RPMI8226 (cell line): ENCODE results near the gene KCNJ10.
A peak's percentile ranks its signal among the peaks of the same experiment; 100 is the strongest.
"Not testable (repeated sequence)": the region's sequence is repeated elsewhere in the genome, so short reads cannot be mapped to it uniquely, and the experiment has no call there.

Experiments
- DNase-seq: peaks from one replicate; pipeline ENCODE4 v3.0.0-alpha.2; 2015

KCNJ10 gene

DNA sequence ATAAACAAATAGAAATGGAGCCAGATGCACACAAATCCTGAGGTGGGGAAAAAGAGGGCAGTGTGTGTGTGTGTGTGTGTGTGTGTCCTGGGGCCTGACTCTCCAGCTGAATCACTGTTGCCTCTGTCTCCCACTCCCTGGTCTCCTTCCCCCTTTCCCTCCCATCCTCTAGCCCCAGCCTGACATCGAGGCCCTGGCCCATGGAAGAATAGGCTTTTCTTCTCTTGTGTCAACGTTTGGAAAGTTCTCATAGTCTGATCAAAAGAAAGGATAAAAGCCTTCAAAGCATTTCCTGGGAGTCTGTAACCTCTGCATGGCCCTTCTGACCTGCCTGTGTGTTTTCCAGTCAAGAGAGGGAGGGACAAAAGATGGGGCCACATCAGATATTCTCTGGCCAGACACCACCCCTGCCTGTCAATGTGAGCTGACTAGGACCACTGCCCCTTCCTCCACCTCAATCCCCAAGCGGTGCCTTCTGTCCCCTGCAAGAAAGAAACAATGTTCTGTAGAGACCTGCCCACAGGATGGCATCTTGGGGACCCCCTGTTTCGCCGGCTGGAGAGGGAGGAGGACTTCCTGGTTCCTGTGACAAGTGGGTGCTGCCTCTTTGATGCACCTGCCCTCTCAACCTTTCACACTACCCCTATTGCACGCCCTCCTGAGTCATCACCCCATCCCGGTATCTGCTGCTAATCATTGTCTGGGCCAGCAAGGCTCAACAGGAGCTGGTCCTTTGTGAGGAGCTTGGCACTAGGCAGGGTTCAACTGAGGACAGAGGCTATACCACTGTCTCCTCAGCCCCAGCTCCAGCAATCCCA, 16.2 kb downstream of the KCNJ10 start:
- DNase-seq = no peak

DNA sequence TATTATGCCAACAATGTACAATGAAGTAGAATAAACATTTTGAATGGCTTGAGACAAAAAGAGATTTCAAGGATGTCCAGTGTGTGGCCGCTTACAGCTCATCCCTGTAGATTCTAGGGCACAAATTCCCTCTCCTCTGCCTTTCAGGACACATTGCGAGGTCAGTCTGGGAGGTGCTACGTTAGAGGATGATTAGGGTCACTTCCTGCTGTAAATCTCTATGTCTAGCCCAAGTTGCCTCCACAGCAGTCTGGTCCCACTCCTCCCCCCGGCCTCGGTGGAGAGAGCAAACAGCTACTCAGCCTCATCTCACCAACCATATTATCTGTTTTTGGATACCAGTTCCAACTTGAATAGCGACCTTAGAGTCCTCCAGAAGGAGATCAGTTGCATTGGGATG, 17.0 kb downstream of the KCNJ10 start:
- no peak for DNase-seq

DNA sequence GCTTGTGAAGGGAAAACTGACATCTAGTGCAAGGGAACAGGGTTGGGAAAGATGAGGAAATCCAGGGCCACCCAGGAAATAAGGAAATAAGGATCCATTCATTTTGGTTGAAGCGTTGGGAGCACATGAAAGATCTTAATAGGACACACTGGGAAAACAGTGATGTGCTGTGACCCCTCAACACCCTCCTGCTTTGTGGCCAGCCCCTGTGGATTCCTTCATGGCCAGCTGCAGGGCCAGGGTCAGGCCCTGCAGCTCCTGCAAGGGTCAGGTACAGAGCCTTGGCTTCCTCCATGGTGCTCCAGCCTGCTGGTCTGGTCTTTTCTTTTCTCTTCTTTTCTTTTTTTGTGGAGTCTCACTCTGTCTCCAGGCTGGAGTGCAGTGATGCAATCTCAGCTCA, 19.3 kb downstream of the KCNJ10 start:
- DNase-seq = no peak

DNA sequence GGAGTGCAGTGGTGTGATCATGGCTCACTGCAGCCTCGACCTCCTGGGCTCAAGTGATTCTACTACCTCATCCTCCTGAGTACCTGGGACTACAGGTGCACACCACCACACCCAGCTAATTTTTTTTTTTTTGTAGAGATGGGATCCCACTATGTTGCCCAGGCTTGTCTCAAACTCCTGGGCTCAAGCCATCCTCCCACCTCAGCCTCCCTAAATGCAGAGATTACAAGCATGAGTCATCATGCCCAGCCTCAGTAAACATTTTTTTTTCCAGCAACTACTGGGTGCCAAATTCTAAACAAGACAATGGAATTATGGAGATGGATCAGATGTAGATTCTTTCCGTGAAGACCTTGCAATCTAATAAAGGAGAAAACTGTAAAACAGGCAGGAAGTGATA, 19.8 kb downstream of the KCNJ10 start:
- not testable (repeated sequence) for DNase-seq

DNA sequence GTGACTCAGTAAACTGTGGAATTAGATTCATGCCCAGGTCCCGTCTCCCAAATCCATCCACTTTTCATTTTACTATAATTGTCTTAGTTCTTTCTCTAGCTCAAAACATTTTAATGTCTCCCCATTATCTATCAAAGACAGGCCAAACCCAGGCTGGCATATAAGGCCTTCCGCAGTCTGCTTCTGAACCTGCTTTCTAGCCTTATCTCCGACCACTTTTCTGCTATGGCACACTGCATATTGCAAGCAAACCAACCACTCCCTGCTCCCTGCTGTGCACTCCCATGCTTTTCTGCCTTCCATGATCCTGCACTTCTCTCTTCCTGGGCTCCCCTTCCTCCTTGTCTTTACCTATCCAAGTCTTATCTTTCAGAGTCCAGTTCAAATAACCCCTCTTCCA, 20.9 kb downstream of the KCNJ10 start:
- no peak for DNase-seq

DNA sequence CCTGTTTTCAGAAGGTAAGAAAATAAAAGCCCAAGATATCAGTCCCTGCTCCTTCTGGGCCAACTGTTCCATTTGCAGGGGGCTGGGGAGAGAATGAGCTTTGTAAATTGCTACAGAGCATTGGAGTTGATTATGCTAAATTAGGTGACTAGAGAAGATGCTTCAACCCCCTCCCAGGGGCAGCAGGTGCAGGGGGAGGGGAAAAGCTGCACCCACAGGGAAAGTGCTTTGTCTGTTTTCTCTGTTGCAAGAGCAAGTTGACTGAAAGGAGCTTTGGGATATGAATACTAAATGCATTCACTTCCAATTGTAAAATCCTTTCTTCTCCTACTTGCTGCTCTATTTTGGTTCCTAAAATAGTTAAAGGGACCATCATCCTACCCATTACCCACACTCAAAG, 21.6 kb downstream of the KCNJ10 start:
- DNase-seq = no peak

DNA sequence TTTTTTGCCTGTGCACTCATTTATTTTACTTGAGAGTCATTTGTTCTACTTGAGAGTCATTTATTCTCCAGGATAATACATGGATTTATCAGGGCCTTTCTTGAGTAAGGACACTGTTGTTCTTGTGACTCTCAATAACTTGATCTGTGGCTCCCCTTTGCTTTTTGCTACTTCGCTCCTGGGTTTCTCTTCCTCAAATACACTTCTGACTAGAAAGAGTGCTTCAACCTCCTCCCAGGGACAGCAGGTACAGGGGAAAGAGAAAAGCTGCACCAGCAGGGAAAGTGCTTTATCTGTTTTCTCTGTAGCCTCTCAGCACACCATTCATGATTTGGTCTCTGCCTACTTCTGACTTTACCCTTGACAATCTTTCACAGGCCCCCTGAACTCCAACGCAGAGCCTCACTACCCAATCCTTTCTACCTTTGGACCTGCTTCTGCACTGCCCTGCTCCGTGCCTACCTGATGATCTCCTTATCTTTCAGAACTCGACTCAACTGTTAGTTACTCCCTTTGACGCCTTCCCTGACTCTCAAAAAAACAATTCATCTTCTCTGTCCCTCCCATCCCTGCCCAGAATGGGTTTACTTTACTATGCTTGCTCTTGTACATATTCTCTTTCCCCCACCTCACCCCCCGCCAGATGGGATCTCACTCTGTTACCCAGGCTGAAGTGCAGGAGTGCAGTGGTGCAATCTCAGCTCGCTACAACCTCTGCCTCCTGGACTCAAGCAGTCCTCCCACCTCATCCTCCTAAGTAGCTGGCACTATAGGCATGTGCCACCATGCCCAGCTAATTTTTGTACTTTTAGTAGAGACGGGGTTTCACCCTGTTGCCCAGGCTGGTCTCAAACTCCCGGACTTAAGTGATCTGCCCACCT, 22.6 kb downstream of the KCNJ10 start:
- DNase-seq = peak; percentile 70

DNA sequence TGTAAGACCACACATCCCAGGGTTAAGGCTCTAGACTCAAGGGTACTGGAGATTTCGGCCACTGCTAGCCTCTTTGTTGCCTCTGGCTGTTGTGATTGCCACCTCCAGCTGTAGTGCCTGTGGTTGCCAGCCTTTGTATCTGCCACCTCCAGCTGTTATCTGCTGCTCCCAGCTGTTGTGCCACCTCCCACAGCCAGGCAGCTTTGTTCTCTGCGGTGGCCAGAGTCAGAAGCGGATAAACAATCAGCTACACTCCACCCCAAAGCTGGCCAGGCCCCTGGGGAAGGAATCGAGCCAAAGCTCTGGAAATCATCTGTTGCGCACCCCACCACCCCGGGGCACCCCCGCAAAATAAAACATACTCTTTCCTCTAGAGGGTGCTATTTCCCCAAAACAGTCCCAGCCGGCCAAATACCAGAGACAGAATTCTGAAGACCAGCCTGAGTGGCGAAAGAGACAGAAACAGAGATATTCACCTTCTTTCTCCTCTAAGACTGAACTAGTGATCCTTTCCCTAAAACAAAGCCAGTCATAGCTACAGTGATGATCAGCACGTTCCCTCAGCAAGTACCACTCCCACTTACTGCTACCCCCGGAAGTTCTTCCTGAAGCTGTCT, 23.4 kb downstream of the KCNJ10 start:
- DNase-seq = peak; percentile 83

DNA sequence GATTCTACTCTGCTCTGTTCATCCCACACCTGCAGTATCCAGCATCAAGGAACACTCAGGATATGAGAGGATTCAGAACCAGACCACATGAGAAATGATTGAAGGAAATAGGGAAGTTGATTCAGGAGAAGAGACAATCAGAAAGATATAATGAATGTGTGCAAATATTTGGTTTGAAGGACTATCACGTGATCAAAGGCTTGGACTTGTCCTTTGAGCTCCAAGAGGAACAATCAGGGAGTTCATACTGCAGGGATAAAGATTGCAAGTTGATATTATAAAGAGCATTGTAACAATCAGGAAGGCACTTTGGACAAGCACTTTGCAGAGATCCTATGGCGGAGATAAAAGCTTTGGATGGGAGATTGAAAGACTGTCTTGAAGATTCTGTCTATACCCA, 24.3 kb downstream of the KCNJ10 start:
- no peak for DNase-seq

DNA sequence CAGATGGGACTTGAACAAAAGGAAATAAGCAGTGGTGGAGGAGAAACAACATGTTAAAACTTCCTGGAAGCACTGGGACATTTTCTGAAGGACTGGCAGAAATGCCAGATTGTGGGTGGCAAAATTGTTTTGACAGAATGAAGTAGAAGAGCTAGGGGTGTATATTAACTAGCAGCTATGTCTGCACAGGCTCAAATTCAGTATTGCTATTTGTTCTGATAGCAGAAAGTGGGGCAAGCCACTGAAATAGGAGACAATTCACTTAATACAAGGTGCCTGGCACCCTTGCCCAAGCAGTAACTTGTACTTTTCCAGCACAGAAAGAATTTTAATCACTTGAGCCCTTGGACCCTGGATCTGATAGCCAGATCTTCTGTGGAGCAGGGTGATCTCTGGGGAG, 26.4 kb downstream of the KCNJ10 start:
- no peak for DNase-seq

DNA sequence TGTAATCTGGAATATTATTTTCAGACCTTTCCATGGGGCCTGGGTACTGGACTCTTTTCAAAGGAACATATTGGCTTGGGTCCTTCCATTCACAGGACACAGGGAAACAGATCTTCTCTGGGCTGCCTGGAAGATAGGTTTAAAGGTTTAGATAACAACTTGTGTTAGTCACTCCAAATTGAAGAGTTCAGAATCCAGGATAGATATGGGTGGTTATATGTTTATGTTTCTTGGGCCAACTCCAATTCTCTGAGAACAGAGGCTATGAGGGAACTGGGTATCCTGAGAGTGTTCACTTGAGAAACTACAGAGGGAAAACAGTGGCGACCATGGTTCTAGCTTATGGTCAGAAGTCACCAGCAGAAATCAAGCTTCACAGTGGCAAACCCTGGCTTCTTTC, 29.5 kb downstream of the KCNJ10 start:
- no peak for DNase-seq

DNA sequence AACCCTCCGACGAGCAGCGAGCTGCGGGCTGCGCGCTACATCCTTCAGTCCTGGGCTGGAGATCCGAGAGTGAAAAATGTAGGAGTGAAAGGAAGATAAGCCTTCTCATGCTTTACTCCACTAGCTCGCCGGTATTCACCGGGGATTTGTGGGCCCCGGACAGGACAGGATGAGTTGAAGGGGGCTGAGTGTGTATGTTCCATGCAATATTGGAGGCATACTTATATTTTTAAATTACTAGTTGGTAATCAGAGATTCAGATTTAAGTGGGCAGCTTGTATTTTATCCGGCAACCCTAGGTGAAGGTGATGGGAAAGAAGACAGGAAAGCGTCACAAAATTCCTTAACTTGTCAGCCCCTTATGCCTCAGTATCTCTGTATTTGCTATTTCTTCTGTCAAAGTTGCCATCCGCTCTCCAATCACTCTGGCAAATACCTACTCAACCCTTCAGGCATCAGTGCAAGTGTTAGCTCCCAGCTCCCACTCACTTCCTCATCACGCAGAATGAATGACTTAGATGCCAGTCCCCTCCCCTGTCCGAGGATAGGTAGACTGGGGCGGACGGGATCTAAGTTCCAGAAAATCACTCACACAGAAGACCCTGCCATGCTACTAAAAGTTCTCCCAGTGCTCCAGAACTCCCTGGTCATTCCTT, 37.7 kb downstream of the KCNJ10 start:
- peak; percentile 46 for DNase-seq

DNA sequence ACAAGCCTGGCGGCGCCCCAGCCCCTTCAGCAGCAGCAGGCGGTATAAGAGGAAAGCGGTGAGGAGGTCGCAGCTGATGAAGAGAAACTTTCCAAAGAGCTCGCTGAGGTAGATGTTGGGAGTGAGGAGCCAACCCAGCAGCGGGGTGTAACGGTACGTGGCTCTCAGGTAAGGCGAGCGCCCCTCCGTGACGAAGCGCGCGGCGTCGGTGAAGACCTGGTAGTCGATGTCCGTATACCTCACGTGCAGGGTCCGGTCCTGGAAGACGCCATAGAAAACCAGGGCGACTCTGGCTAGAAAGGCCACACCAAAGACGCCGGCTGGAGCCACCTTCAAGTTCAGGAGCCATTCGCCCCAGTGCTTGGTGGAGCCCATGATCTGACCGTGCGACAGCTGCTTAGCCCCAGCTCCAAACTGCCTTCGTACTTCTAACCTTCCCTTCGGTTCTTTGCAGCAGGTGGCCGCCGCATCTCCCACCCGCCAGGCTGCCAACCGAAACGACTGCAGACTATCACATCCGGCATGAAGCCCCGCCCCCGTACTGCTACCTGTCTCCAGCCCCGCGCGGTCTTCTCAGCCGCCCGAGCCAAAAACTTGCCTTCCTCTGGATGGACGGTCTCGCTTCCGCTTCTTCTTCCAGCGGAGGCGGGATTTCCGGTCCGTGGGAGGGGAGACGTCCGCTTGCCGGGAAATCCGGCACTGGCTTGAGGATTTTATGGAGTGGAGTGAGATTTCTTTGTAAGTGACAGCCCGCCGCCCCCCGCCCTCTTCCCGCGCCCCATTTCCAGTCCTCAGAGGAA, 38.4 kb downstream of the KCNJ10 start, which contains the start of gene PIGM:
TSS of gene PIGM (minus strand) at position 626 of the 800 bp plus-strand sequence. CDS start at position 375, 251 bp downstream.
- DNase-seq = peak; percentile 100

DNA sequence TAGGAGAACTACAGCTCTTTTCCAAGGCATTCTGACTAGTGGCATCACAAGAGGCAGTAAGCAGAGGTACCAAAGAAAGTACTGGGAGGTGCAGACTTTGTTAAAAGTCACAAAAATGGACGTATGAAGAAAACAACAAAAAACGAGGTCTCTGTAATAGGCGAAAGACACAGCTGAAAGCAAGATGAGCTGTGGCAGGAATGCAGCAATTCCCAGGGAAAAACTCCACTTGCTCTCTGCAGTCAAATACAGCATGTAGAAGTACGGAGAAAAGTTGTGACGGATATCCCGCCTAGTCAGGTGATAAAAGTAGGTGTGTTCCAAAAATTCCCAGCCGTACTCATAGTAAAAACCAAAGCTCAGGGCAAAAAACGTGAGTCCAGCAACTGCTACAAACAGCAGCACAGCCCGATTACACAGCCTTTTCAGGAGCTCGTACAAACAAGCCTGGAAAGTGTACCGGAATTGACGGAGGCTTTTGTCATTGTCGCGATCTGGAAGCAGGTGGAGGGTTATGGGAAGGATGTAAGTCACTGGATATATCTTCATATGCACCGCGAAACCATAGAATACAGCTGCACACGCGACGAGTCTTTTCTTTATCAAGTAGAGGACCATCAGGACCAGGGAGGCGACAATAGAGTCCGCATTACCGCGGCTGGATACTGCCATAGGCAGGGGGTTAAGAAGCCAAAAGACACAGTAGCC, 39.1 kb downstream of the KCNJ10 start:
- DNase-seq = peak; percentile 46

DNA sequence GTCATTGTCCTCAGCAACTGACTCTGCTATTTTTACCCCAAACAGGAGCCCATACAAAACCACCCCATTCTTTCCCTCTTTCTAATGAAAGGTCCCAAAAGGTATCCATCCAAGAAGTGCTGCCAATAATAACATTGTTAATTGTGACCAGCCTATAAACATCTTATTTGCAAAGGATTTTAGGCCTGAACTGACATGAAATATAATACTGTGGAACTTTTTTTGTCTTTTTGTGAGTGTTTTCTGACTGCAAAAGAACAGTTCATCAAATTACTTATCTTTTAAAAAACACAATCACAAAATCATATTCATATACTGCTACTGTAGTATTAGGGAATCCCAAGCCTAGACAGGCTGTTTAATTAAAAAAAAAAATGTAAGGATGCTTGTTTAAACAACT, 41.5 kb downstream of the KCNJ10 start:
- DNase-seq = no peak

DNA sequence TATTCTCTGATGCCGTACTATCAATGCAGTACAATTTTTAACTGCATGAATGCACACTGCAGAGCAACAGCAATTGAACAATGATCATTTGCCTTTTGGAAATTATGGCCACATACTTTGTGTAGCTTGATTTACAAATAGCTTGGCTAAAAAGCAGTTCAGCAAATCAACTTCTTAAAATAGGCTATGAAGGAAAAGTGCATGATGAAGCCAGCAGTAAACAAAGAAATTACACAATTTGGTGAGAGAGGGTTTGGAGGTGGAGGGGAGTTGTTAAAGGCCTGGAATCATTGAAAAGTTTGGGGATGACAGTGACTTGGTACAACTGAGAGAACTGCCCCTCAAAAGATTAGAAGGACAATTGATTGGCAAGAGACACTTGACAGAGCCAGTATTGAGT, 44.6 kb downstream of the KCNJ10 start:
- DNase-seq = no peak

DNA sequence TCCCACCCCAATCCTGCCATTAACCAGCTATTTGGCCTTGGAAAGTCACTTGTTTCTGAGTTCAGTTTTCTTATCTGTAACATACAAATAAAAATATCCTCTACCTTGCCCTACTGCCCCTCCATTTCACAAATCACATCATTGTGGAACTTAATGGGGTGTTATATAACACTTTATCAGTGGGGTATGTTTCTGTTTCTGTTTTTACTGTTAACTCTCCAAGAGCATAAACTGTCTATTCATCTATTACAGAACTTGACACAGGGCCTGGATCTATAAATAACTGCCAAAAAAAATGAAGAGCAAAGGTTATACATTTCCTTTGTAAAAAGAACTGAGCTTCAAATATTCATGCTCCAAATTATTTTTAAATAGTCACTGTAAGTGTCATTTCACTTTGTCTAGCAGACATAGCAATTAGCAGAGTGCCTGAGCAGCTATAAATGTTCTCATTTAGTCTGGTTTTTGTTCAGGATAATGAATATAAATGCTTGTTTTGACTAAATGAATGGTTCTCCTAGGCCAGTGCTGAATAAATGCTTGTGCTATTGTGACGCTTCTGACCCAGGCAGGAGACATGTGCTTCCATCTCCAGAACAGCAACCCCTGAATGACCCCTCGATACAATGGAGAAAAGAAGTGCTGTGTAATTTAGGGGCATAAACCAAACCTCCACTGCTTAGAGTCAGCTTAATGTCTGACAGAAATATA, 45.6 kb downstream of the KCNJ10 start:
- DNase-seq = peak; percentile 36

DNA sequence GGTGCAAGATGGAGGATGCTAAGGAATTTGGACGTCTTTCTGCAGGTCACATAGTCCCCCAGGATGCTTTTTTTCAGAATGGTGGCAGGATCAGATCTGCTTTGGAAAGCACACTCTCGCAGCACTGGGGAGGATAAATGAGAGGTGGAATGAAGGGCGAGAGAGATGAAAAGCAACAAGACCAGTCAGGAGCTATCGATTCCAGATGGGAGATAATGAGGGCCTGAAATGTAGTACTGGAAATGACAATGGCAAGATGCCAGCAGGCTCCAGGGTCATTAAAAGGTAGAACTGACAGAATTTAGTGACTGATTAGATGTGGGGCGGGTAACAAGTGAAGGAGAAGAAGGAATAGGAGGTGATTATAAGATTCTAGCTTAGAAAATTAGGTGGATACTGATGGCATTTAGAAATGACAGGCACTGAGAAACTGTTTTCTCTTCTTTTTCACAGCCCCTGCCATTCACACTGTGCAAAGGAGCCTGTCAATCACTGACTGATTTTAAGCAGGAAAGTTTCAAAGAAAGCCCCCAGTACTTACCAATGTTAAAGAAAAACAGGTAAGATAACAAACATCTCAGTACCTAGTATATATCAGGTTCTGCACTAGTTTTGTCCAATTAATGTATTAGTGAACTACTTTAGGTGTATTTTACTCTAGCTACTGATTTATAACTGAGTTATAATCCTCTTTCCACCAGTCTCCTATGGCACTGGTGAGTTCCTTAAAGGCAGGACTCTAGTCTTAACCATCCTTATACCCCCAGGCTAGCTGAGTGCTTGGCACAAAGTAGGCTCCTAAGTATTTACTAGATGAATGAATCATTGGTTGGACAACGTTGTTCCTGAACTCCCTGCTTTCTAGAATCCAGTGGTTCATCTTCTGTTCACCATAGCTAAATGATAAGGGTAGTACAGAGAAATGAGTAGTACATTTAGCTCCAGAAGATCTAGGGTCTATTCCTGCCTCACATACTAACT, 47.3 kb downstream of the KCNJ10 start:
- peak; percentile 32 for DNase-seq

DNA sequence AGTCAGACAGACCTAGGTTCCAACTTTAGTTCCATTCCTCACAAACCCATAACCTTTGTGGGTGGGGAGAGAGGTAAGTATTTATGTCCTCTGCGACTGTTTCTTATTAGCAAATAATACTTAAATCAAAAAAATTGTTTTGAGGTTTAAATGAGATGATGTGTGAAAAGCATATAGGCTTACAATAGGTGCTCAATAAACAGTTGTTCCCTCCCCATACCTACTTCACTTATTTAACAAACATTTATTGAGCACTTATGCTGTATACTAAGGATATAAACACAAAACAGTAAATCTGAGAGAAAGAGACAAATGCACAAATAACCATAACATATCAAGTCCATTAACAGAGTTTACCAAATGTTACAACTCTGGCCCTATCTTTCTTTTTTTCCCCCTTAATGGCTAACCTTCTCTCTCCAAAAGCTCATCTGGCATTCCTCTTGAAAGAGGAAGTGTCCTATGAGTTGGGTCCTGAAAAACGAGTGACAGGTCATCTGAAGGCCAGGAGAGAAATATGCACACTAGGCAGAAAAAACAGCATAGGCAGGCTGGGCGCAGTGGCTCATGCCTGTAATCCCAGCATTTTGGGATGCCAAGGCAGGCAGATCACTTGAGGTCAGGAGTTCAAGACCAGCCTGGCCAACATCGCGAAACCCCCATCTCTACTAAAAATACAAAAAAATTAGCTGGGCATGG, 48.4 kb downstream of the KCNJ10 start:
- DNase-seq = peak; percentile 83
